NCI-H526 treated with DMSO at 0.1 percent for 48 hours (cell line): ENCODE results near the gene APBA1.

Experiments
- DNase-seq: peaks from one replicate; lab custom pipeline; 2025; lab: John Stamatoyannopoulos, UW

APBA1 gene

GRCh38 chr9:69472101-69472620 is 200.0 kb downstream of the APBA1 start:
- no peak for DNase-seq

GRCh38 chr9:69471433-69471832 is 200.7 kb downstream of the APBA1 start:
- DNase-seq, result no peak

- DNase-seq, result no peak
Measured at GRCh38 chr9:69470186-69470977, 201.8 kb downstream of the APBA1 start.

GRCh38 chr9:69469136-69469535 is 203.0 kb downstream of the APBA1 start:
- DNase-seq, result no peak

GRCh38 chr9:69468380-69468779 is 203.8 kb downstream of the APBA1 start:
- DNase-seq, result no peak

GRCh38 chr9:69466151-69466550 is 206.0 kb downstream of the APBA1 start:
- DNase-seq, result no peak

- no peak for DNase-seq
Measured at GRCh38 chr9:69465473-69465872, 206.7 kb downstream of the APBA1 start.

- no peak for DNase-seq
Measured at GRCh38 chr9:69463497-69464068, 208.6 kb downstream of the APBA1 start.

- DNase-seq, result no peak
Measured at GRCh38 chr9:69462394-69462793, 209.8 kb downstream of the APBA1 start.

- no peak for DNase-seq
Measured at GRCh38 chr9:69461103-69461887, 210.9 kb downstream of the APBA1 start.

GRCh38 chr9:69460012-69460411 is 212.2 kb downstream of the APBA1 start:
- DNase-seq, result no peak

- DNase-seq, result no peak
Measured at GRCh38 chr9:69458176-69458575, 214.0 kb downstream of the APBA1 start.

- DNase-seq, result no peak
Measured at GRCh38 chr9:69456201-69456600, 216.0 kb downstream of the APBA1 start.

- DNase-seq, result no peak
Measured at GRCh38 chr9:69455311-69455710, 216.9 kb downstream of the APBA1 start.

- DNase-seq, result no peak
Measured at GRCh38 chr9:69454321-69454720, 217.8 kb downstream of the APBA1 start.

GRCh38 chr9:69453746-69454145 is 218.4 kb downstream of the APBA1 start:
- no peak for DNase-seq

- no peak for DNase-seq
Measured at GRCh38 chr9:69452110-69452782, 219.9 kb downstream of the APBA1 start.

- no peak for DNase-seq
Measured at GRCh38 chr9:69446496-69446895, 225.7 kb downstream of the APBA1 start.

GRCh38 chr9:69445251-69445650 is 226.9 kb downstream of the APBA1 start:
- no peak for DNase-seq

- no peak for DNase-seq
Measured at GRCh38 chr9:69444791-69445190, 227.4 kb downstream of the APBA1 start.

- DNase-seq, result no peak
Measured at GRCh38 chr9:69444021-69444420, 228.2 kb downstream of the APBA1 start.

GRCh38 chr9:69443178-69443577 is 229.0 kb downstream of the APBA1 start:
- peak; percentile 59 for DNase-seq
